GM19043 (cell line): Measurements from ENCODE around the gene NGF.

ENCODE experiments used
- ATAC-seq: cut with Tn5 transposase; IDR thresholded peaks from one replicate; pipeline ENCODE4 v1.9.1; 2021; ENCODE audit warnings: low read depth; ENCODE audit not compliant: unreplicated experiment

Gene NGF

GRCh38 chr1:115241309-115241708 lies 96.7 kb downstream of the NGF start:
- ATAC-seq = no peak

GRCh38 chr1:115240297-115240696 lies 97.8 kb downstream of the NGF start:
- no peak for ATAC-seq

GRCh38 chr1:115239426-115239825 lies 98.6 kb downstream of the NGF start:
- ATAC-seq = no peak

GRCh38 chr1:115239148-115239422 lies 99.0 kb downstream of the NGF start:
- no peak for ATAC-seq

GRCh38 chr1:115238336-115239147 lies 99.5 kb downstream of the NGF start:
- no peak for ATAC-seq

GRCh38 chr1:115237507-115237906 lies 100.5 kb downstream of the NGF start:
- ATAC-seq = no peak

- ATAC-seq = no peak
Measured at GRCh38 chr1:115237023-115237422, 101.0 kb downstream of the NGF start.
